GM23248 (cell line): Measurements from ENCODE around the gene GABBR2. TPM values are rescaled to one million over a fixed set of nuclear protein-coding genes. Genes with fewer than 3 reads are reported as not detected.
A peak's percentile ranks its signal among the peaks of the same experiment; 100 is the strongest.

ENCODE experiments used
- DNase-seq: peaks from one replicate; pipeline ENCODE4 v3.0.0-alpha.2; 2015
- H2AFZ ChIP-seq: fragments of 200-600 bp; sonication (generic); 2 replicates; pipeline ENCODE4 v1.6.1; 2016; ENCODE audit warnings: antibody characterized with exemption
- H3F3A ChIP-seq: fragments of 200-600 bp; sonication (generic); 2 replicates; pipeline ENCODE4 v1.6.1; 2016; ENCODE audit warnings: mild to moderate bottlenecking, antibody characterized with exemption, mixed run types; ENCODE audit not compliant: insufficient read depth
- H3K27ac ChIP-seq: fragments of 200-600 bp; sonication (generic); 2 replicates; pipeline ENCODE4 v1.5.1; 2016; ENCODE audit warnings: mild to moderate bottlenecking
- H3K27me3 ChIP-seq: fragments of 200-600 bp; sonication (generic); replicated peaks from 2 replicates; pipeline ENCODE4 v1.6.1; 2016; ENCODE audit warnings: mild to moderate bottlenecking; ENCODE audit not compliant: insufficient read depth
- H3K36me3 ChIP-seq: fragments of 200-600 bp; sonication (generic); 2 replicates; pipeline ENCODE4 v1.6.1; 2016; ENCODE audit warnings: low read depth, mild to moderate bottlenecking
- H3K4me1 ChIP-seq: fragments of 200-600 bp; sonication (generic); 2 replicates; pipeline ENCODE4 v1.6.1; 2016; ENCODE audit warnings: mild to moderate bottlenecking; ENCODE audit not compliant: insufficient read depth
- H3K4me2 ChIP-seq: fragments of 200-600 bp; sonication (generic); one replicate; pipeline ENCODE4 v1.6.1; 2016; ENCODE audit warnings: mild to moderate bottlenecking; ENCODE audit not compliant: unreplicated experiment
- H3K4me3 ChIP-seq: fragments of 200-600 bp; sonication (generic); 2 replicates; pipeline ENCODE4 v1.5.1; 2016; ENCODE audit warnings: mild to moderate bottlenecking
- H3K79me2 ChIP-seq: fragments of 200-600 bp; sonication (generic); 2 replicates; pipeline ENCODE4 v1.6.1; 2016; ENCODE audit warnings: mild to moderate bottlenecking; ENCODE audit not compliant: insufficient read depth
- H3K9ac ChIP-seq: fragments of 200-600 bp; sonication (generic); 2 replicates; pipeline ENCODE4 v1.6.1; 2016; ENCODE audit warnings: mild to moderate bottlenecking
- H3K9me2 ChIP-seq: fragments of 200-600 bp; sonication (generic); 2 replicates; pipeline ENCODE4 v1.6.1; 2016; ENCODE audit warnings: mixed run types, mild to moderate bottlenecking, moderate library complexity; ENCODE audit not compliant: insufficient read depth
- H3K9me3 ChIP-seq: fragments of 200-600 bp; sonication (generic); one replicate; pipeline ENCODE4 v1.6.1; 2017; ENCODE audit warnings: low read depth
- H4K20me1 ChIP-seq: fragments of 200-600 bp; sonication (generic); 2 replicates; pipeline ENCODE4 v1.6.0; 2016; ENCODE audit not compliant: insufficient read depth
- EZH2 ChIP-seq: fragments of 200-600 bp; sonication (generic); IDR thresholded peaks from 2 replicates; pipeline ENCODE4 v1.6.1; 2018; ENCODE audit warnings: antibody characterized with exemption, mild to moderate bottlenecking; ENCODE audit not compliant: insufficient read depth, poor library complexity, severe bottlenecking
- EZH2phosphoT487 ChIP-seq: fragments of 200-600 bp; sonication (generic); IDR thresholded peaks from 2 replicates; pipeline ENCODE4 v1.6.1; 2018; ENCODE audit warnings: antibody characterized with exemption, moderate library complexity, mild to moderate bottlenecking, low read depth; ENCODE audit not compliant: insufficient read depth
- WGBS, 2 experiments: methylation state at CpG; one replicate each; pipeline ENCODE4 v1.1.6; 2015 to 2017; ENCODE audit warnings: low lambda C conversion rate in 2 of 2, low coverage in 1 of 2; ENCODE audit errors: missing lambda C conversion rate in 2 of 2; 5-methylcytosine and 5-hydroxymethylcytosine counted together
- in situ Hi-C: fragments of 300-500 bp; cut with MboI; formaldehyde crosslinking; loops from 2 replicates; pipeline ENCODE4 v1.15.0; 2020
- polyA plus RNA-seq: library from polyadenylated mRNA; unstranded; fragments of >200 nt; fragmentation: Nextera tagmentation; extraction: Ambion mirVana; gene quantifications from 2 replicates; pipeline ENCODE4 v1.2.1, GENCODE V29; 2016
- total RNA-seq: library from RNA; depleted of rRNA; stranded (reverse); fragments of >200 nt; shearing (Covaris generic); gene quantifications from 2 replicates; pipeline ENCODE4 v1.2.3, GENCODE V29; 2014

The GABBR2 gene
- total and polyA plus RNA-seq, 2 experiments from 2014 or later, result 7.5 to 13.4 TPM

- in situ Hi-C loops, result no loop called here
- 49 to 52% methylated on average over 12 to 13 of the region's 13 CpGs for WGBS, 2 experiments
- Histone ChIP-seq H3K27me3 (no peaks in the 10 kb centered on the region), H2AFZ (peak overlapping the region; percentile 40; the same call in 1 of the 2 replicates), H3K9ac (no peak overlapping the region), H3K9me2 (no peaks in the 10 kb centered on the region), H3K4me3 (no peak overlapping the region), H4K20me1 (no peaks in the 10 kb centered on the region), H3K36me3 (no peaks in the 10 kb centered on the region), H3K79me2 (no peaks in the 10 kb centered on the region; the same call in 1 of the 2 replicates), H3K27ac (no peak overlapping the region), H3F3A (no peaks in the 10 kb centered on the region), H3K4me2 (no peak overlapping the region), H3K4me1 (peaks cover 7% of the 10 kb centered on the region; the same call in 1 of the 2 replicates), H3K9me3 (no peaks in the 10 kb centered on the region)
- peak; percentile 69 for DNase-seq
- TF ChIP-seq EZH2phosphoT487, result no peak
Measured at GRCh38 chr9:98575379-98576346, 133.1 kb downstream of the GABBR2 start.

- no peaks in the 10 kb centered on the region for H3K36me3 ChIP-seq
- no peak overlapping the region for H3K9ac ChIP-seq
- H4K20me1 ChIP-seq, result no peaks in the 10 kb centered on the region
- DNase-seq, result no peak
- no peak overlapping the region for H3K4me3 ChIP-seq
- H3K4me1 ChIP-seq, result peaks cover 7% of the 10 kb centered on the region; the same call in 1 of the 2 replicates
- no peaks in the 10 kb centered on the region; the same call in 1 of the 2 replicates for H3K79me2 ChIP-seq
- H3K9me2 ChIP-seq, result no peaks in the 10 kb centered on the region
- 78 to 79% methylated on average over 5 of the region's 5 CpGs for WGBS, 2 experiments
- no peaks in the 10 kb centered on the region for H3F3A ChIP-seq
- H3K9me3 ChIP-seq, result no peaks in the 10 kb centered on the region
- H2AFZ ChIP-seq, result no peak overlapping the region
- no peak for TF ChIP-seq EZH2phosphoT487
- no peak for TF ChIP-seq EZH2
- in situ Hi-C loops, result no loop called here
- H3K27me3 ChIP-seq, result no peaks in the 10 kb centered on the region
- H3K4me2 ChIP-seq, result no peak overlapping the region
- no peak overlapping the region for H3K27ac ChIP-seq
Measured at GRCh38 chr9:98573749-98574278, 134.9 kb downstream of the GABBR2 start.

GRCh38 chr9:98572796-98573195, 135.9 kb downstream of the GABBR2 start:
- Histone ChIP-seq H3K27ac (no peak overlapping the region), H3K4me1 (peaks cover 7% of the 10 kb centered on the region; the same call in 1 of the 2 replicates), H3K4me2 (no peak overlapping the region), H3K4me3 (no peak overlapping the region), H3K9me2 (no peaks in the 10 kb centered on the region), H3K27me3 (no peaks in the 10 kb centered on the region), H3K79me2 (no peaks in the 10 kb centered on the region; the same call in 1 of the 2 replicates), H3K9me3 (no peaks in the 10 kb centered on the region), H4K20me1 (no peaks in the 10 kb centered on the region), H3K9ac (no peak overlapping the region), H2AFZ (no peak overlapping the region), H3K36me3 (no peaks in the 10 kb centered on the region), H3F3A (no peaks in the 10 kb centered on the region)
- WGBS, 2 experiments, result 63 to 64% methylated on average over 7 of the region's 7 CpGs
- no peak for TF ChIP-seq EZH2
- TF ChIP-seq EZH2phosphoT487, result no peak
- in situ Hi-C loops, result no loop called here
- no peak for DNase-seq

GRCh38 chr9:98572054-98572627, 136.6 kb downstream of the GABBR2 start:
- H3K9me3 ChIP-seq, result no peaks in the 10 kb centered on the region
- H3K27me3 ChIP-seq, result no peaks in the 10 kb centered on the region
- no peaks in the 10 kb centered on the region for H3K36me3 ChIP-seq
- peak; percentile 25 for DNase-seq
- no peaks in the 10 kb centered on the region for H4K20me1 ChIP-seq
- H3K27ac ChIP-seq, result no peak overlapping the region
- peaks cover 7% of the 10 kb centered on the region; the same call in 1 of the 2 replicates for H3K4me1 ChIP-seq
- no peak overlapping the region for H3K9ac ChIP-seq
- H2AFZ ChIP-seq, result no peak overlapping the region
- no peak overlapping the region for H3K4me2 ChIP-seq
- no peaks in the 10 kb centered on the region for H3K9me2 ChIP-seq
- in situ Hi-C loops, result no loop called here
- no peak for TF ChIP-seq EZH2phosphoT487
- no peak for TF ChIP-seq EZH2
- H3F3A ChIP-seq, result no peaks in the 10 kb centered on the region
- WGBS, 2 experiments, result 51% methylated on average over 4 of the region's 4 CpGs
- H3K79me2 ChIP-seq, result no peaks in the 10 kb centered on the region; the same call in 1 of the 2 replicates
- no peak overlapping the region for H3K4me3 ChIP-seq
